ENCODE measurements around the gene SPATA24.
"Not testable (repeated sequence)": the region's sequence is repeated elsewhere in the genome, so short reads cannot be mapped to it uniquely, and the experiment has no call there.

The SPATA24 gene

DNA sequence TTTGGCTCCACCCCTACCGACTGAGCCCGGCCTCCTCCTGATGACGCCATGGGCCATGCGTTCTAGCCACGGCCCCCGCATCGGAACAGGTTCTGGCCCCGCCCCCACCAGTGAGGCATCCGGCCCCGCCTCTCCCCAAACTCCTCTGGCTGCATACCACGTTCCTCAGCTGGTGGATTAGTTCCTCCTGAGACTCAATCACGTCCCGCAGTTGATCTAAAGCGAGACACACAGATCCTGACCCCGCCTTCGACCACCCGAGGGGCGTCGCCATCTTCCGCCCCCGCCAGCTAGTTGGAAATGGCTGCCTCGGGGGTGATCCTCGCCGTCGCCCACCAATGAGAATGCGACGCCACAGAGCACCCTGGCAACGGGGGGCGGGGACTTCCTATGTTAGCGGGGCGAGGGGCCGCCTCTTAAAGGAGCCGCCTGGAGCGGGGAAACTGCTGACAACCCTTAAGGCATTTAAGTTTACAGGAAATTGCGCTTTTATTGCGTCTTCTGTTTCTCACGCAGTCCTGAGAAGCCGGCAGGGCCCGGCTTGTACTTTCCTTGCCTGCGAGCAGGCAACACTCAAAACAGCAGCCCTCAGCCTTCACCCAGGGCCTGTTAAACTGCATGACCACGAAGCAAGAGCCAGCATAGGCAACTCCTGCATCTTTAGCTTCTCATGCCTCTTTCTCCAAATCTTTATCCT, at the start of gene SPATA24:
Gene SPATA24, minus strand, starts transcription at position 303 of the 697 bp plus-strand sequence. Its CDS starts 29 bp downstream, at position 274.
- Histone ChIP-seq H3K4me1 (ENCODE audit: insufficient read depth, low read length) (peaks cover 10% of the 10 kb centered on the region), H3K9ac (ENCODE audit: low read depth, low read length) (peak within 1 kb of the TSS; percentile 74), H3K9me3 (ENCODE audit: control insufficient read depth, insufficient read depth, low read length) (no peaks in the 10 kb centered on the region), H3K36me3 (ENCODE audit: insufficient read depth, low read length) (no peaks in the 10 kb centered on the region)

DNA sequence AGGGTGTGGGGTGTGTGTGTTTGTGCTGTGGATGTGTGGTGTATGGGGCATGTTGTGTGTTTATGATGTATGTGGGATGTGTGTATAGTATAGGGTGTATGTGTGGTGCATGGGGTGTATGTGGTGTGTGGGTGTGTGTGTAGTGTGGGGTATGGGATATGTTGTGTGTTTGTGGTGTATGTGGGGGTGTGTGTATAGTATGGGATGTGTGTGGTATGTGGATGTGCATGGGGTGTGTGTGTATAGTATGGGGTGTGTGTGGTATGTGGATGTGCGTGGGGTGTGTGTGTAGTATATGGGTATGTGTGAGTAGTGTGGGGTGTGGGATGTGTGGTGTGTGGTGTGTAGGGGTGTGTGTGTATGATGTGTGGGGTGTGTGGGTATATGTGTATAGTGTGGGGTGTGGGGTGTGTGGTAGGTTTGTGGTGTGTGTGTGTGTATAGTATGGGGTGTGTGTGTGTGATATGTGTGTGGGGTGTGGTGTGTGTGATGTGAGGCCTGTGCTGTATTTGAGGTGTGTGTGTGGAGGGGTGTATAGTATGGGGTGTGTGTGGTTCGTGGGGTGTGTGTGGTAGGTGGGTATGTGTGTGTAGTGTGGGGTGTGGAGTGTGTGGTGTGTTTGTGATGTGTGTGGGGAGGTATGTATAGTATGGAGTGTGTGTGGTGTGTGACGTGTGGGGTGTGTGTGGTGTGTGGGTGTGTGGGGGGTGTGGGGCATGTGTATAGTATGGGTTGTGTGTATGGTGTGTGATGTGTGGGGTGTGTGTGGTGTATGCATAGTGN, 48.2 kb upstream of the SPATA24 start:
- H3K36me3 ChIP-seq (ENCODE audit: insufficient read depth, low read length), result no peaks in the 10 kb centered on the region
- no peaks in the 10 kb centered on the region for H3K9me3 ChIP-seq (ENCODE audit: control insufficient read depth, insufficient read depth, low read length)
- no peaks in the 10 kb centered on the region for H3K4me1 ChIP-seq (ENCODE audit: insufficient read depth, low read length)
- no peak overlapping the region for H3K9ac ChIP-seq (ENCODE audit: low read depth, low read length)

DNA sequence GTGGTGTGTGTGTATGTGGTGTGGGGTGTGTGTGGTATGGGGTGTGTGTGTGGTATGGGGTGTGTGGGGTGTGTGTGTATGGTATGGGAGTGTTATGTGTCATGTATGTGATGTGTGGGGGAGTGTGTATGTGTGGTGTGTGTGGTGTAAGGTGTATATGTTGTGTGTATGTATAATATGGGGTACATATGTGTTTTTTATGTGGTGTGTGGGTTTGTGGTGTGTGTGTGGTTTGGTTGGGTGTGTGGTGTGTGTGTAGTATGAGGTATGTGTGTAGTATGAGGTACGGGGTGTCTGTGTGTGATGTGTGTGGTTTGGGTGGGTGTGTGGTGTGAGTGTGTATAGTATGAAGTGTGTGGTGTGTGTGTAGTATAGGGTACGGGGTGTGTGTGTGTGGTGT, 47.3 kb upstream of the SPATA24 start:
- Histone ChIP-seq H3K9ac (ENCODE audit: low read depth, low read length) (no peak overlapping the region), H3K9me3 (ENCODE audit: control insufficient read depth, insufficient read depth, low read length) (no peaks in the 10 kb centered on the region), H3K36me3 (ENCODE audit: insufficient read depth, low read length) (no peaks in the 10 kb centered on the region), H3K4me1 (ENCODE audit: insufficient read depth, low read length) (no peaks in the 10 kb centered on the region)

DNA sequence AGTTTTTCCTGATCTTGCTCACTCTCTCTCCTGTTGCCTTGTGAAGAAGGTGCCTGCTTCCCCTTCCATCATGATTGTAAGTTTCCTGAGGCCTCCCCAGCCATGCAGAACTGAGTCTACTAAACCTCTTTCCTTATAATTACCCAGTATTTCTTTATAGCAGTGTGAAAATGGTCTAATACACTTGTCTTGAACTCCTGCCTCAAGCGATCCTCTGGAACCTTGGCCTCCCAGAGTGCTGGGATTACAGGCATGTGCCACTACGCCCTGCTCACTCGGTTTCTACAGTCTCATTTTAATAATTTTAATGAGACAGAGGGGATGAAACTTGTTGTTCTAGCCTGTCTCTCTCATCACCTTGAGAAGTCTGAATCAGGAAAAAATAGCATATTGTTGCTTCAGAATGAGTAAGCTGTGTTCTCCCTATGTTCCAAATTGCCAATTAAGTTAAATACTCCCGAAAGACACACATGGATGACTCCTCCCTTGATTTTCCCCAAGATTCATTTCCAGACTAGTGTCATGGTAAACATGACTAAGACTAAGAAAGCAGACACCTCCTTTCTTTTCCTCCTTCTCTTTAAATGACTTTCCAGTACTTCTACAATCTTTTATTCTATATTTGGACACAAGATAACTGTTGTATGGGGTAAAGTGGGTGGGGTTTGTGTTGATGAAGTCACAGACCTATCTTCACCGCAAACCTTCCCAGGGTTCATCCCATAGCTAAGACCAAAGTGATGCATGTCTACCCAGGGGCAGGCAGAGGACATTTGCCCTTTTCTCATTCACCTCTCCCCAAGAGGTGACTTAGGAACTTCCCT, 43.3 kb upstream of the SPATA24 start:
- H3K9me3 ChIP-seq (ENCODE audit: control insufficient read depth, insufficient read depth, low read length), result no peaks in the 10 kb centered on the region
- H3K9ac ChIP-seq (ENCODE audit: low read depth, low read length), result no peak overlapping the region
- 0 out of 2 replicates have a peak, but pooled peaks cover 5% of the 10 kb centered on the region for H3K4me1 ChIP-seq (ENCODE audit: insufficient read depth, low read length)
- no peaks in the 10 kb centered on the region for H3K36me3 ChIP-seq (ENCODE audit: insufficient read depth, low read length)

DNA sequence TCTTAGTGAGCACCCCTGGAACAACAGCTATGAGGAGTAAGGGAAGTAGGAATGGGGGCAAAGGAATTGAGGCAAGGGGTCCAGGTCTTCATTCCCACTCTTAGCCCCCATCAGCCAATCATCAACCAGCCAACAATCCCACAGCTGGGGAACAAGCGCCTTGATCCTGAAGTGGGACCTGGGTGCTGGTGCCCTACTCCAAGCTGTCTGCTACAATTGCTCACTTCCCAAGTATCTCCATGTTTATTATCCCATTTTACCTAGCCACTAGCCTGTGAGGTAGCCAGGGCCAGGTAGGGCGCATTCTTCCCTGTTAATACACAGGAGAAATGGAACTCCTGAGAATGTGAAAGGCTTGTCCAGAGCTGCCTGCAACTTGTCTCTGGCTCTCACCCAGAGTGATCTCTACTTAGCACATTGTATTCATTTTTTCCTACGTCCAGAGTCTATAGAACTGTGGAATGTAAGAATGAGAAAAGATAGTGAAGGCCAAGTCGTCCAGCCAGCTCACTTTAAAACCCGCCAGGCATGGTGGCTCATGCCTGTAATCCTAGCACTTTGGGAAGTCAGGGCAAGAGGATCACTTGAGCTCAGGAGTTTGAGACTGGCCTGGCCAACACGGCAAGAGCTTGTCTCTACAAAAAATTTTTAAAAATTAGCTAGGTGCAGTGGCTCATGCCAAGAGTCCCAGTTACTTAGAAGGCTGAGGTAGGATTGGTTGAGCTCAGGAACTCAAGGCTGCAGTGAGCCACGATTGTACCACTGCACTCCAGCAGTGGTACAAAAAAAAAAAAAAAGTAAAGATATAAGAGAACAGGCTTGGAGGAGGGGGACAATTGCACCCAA, 41.7 kb upstream of the SPATA24 start:
- Histone ChIP-seq H3K9me3 (ENCODE audit: control insufficient read depth, insufficient read depth, low read length) (no peaks in the 10 kb centered on the region), H3K9ac (ENCODE audit: low read depth, low read length) (no peak overlapping the region), H3K4me1 (ENCODE audit: insufficient read depth, low read length) (0 out of 2 replicates have a peak, but pooled peaks cover 5% of the 10 kb centered on the region), H3K36me3 (ENCODE audit: insufficient read depth, low read length) (no peaks in the 10 kb centered on the region)

- H3K9me3 ChIP-seq (ENCODE audit: control insufficient read depth, insufficient read depth, low read length), result no peaks in the 10 kb centered on the region
- 0 out of 2 replicates have a peak, but pooled peaks cover 5% of the 10 kb centered on the region for H3K4me1 ChIP-seq (ENCODE audit: insufficient read depth, low read length)
- H3K9ac ChIP-seq (ENCODE audit: low read depth, low read length), result no peak overlapping the region
- H3K36me3 ChIP-seq (ENCODE audit: insufficient read depth, low read length), result no peaks in the 10 kb centered on the region
These were observed 40.1 kb upstream of the SPATA24 start for GRCh38 chr5:139443831-139444453.

- not testable (repeated sequence) for H3K9me3 ChIP-seq (ENCODE audit: control insufficient read depth, insufficient read depth, low read length); H3K4me1 ChIP-seq (ENCODE audit: insufficient read depth, low read length); H3K36me3 ChIP-seq (ENCODE audit: insufficient read depth, low read length); H3K9ac ChIP-seq (ENCODE audit: low read depth, low read length)
These were observed 36.5 kb upstream of the SPATA24 start for GRCh38 chr5:139440416-139440815.

- H3K36me3 ChIP-seq (ENCODE audit: insufficient read depth, low read length), result no peaks in the 10 kb centered on the region; the same call in 1 of the 2 replicates
- peak within 1 kb of the TSS; percentile 96 for H3K9ac ChIP-seq (ENCODE audit: low read depth, low read length)
- 0 out of 2 replicates have a peak, but pooled peaks cover 5% of the 10 kb centered on the region for H3K4me1 ChIP-seq (ENCODE audit: insufficient read depth, low read length)
- no peaks in the 10 kb centered on the region for H3K9me3 ChIP-seq (ENCODE audit: control insufficient read depth, insufficient read depth, low read length)
These were observed 35.4 kb upstream of the SPATA24 start, which contains the start of gene DNAJC18 for GRCh38 chr5:139439013-139439903. Gene DNAJC18 (minus strand): TSS chr5:139439525. CDS start chr5:139439445, 80 bp downstream.

- 0 out of 2 replicates have a peak, but pooled peaks cover 1% of the 10 kb centered on the region for H3K4me1 ChIP-seq (ENCODE audit: insufficient read depth, low read length)
- H3K9ac ChIP-seq (ENCODE audit: low read depth, low read length), result peak overlapping the region; percentile 51
- H3K36me3 ChIP-seq (ENCODE audit: insufficient read depth, low read length), result no peaks in the 10 kb centered on the region; the same call in 1 of the 2 replicates
- H3K9me3 ChIP-seq (ENCODE audit: control insufficient read depth, insufficient read depth, low read length), result no peaks in the 10 kb centered on the region
These were observed 34.8 kb upstream of the SPATA24 start for GRCh38 chr5:139438707-139439012.

- Histone ChIP-seq H3K9me3 (ENCODE audit: control insufficient read depth, insufficient read depth, low read length) (no peaks in the 10 kb centered on the region), H3K4me1 (ENCODE audit: insufficient read depth, low read length) (no peaks in the 10 kb centered on the region), H3K36me3 (ENCODE audit: insufficient read depth, low read length) (no peaks in the 10 kb centered on the region; the same call in 1 of the 2 replicates), H3K9ac (ENCODE audit: low read depth, low read length) (no peak overlapping the region)
These were observed 31.8 kb upstream of the SPATA24 start for GRCh38 chr5:139435676-139436075.

DNA sequence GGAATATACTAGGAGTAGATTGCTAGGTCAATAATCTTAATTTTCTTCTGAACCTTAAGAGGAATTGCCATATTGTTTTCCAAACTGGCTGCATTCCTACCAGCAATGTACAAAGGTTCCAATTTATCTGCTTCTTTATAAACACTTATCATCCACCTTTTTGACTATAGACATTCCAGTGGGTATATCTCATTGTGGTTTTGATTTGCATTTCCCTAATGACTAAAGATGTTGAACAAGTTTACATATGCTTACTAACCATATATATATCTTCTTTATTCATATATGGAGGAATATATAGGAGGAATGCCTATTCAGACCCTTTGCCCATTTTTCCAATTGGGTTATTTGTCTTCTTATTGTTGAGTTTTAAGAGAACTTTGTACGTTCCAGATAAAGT, 27.8 kb upstream of the SPATA24 start:
- no peaks in the 10 kb centered on the region; the same call in 1 of the 2 replicates for H3K36me3 ChIP-seq (ENCODE audit: insufficient read depth, low read length)
- no peaks in the 10 kb centered on the region for H3K4me1 ChIP-seq (ENCODE audit: insufficient read depth, low read length)
- H3K9ac ChIP-seq (ENCODE audit: low read depth, low read length), result no peak overlapping the region
- no peaks in the 10 kb centered on the region for H3K9me3 ChIP-seq (ENCODE audit: control insufficient read depth, insufficient read depth, low read length)

GRCh38 chr5:139430015-139430414, 26.1 kb upstream of the SPATA24 start:
- H3K4me1 ChIP-seq (ENCODE audit: insufficient read depth, low read length), result no peaks in the 10 kb centered on the region
- H3K9ac ChIP-seq (ENCODE audit: low read depth, low read length), result no peak overlapping the region
- H3K36me3 ChIP-seq (ENCODE audit: insufficient read depth, low read length), result no peaks in the 10 kb centered on the region
- no peaks in the 10 kb centered on the region for H3K9me3 ChIP-seq (ENCODE audit: control insufficient read depth, insufficient read depth, low read length)

Measured in ES-I3 (cell line).